NB4 (cell line): ENCODE results near the gene ZFAND3.

ENCODE experiments used
- DNase-seq: peaks from one replicate; pipeline ENCODE4 v3.0.0; 2010; ENCODE audit warnings: low read depth
- H3K4me3 ChIP-seq: one replicate; pipeline ENCODE4 v1.5.1; 2011; ENCODE audit warnings: mild to moderate bottlenecking, low read depth, low read length, moderate library complexity
- CTCF ChIP-seq: IDR thresholded peaks from one replicate; pipeline ENCODE4 v1.5.1; 2012; ENCODE audit warnings: low read depth, low read length
- MAX ChIP-seq: IDR thresholded peaks from 2 replicates; pipeline ENCODE4 v1.6.1; 2011; ENCODE audit warnings: low read depth, low read length
- MYC ChIP-seq: IDR thresholded peaks from 2 replicates; pipeline ENCODE4 v1.6.1; 2011; ENCODE audit warnings: low read depth, low read length
- POLR2A ChIP-seq: IDR thresholded peaks from 2 replicates; pipeline ENCODE4 v1.6.1; 2011; ENCODE audit warnings: mild to moderate bottlenecking; ENCODE audit not compliant: insufficient read length; ENCODE audit errors: extremely low read depth

Gene ZFAND3

GRCh38 chr6:37800703-37801604 lies 18.6 kb upstream of the ZFAND3 start:
- TF ChIP-seq MAX: no peak
- no peak for TF ChIP-seq MYC
- TF ChIP-seq CTCF: no peak
- TF ChIP-seq POLR2A: no peak
- no peak for DNase-seq
- H3K4me3 ChIP-seq: no peak overlapping the region

- DNase-seq: no peak
- TF ChIP-seq MAX: no peak
- no peak for TF ChIP-seq MYC
- TF ChIP-seq POLR2A: no peak
- TF ChIP-seq CTCF: no peak
These were observed 18.0 kb upstream of the ZFAND3 start for GRCh38 chr6:37801605-37801940.

GRCh38 chr6:37802810-37803209 lies 16.7 kb upstream of the ZFAND3 start:
- DNase-seq: peak; percentile 57

More at GRCh38 chr6:37801605-37801940, 18.0 kb upstream of the ZFAND3 start:
- no peak overlapping the region for H3K4me3 ChIP-seq

GRCh38 chr6:37804586-37804985 lies 14.9 kb upstream of the ZFAND3 start:
- H3K4me3 ChIP-seq: no peak overlapping the region
- TF ChIP-seq CTCF: no peak
- TF ChIP-seq MYC: no peak
- TF ChIP-seq POLR2A: no peak
- TF ChIP-seq MAX: no peak
- no peak for DNase-seq

More at GRCh38 chr6:37802810-37803209, 16.7 kb upstream of the ZFAND3 start:
- H3K4me3 ChIP-seq: no peak overlapping the region
- no peak for TF ChIP-seq MAX
- no peak for TF ChIP-seq MYC
- no peak for TF ChIP-seq CTCF
- no peak for TF ChIP-seq POLR2A

- DNase-seq: no peak
- no peak overlapping the region for H3K4me3 ChIP-seq
- TF ChIP-seq MAX (no peak), CTCF (no peak), MYC (no peak), POLR2A (no peak)
These were observed 13.3 kb upstream of the ZFAND3 start for GRCh38 chr6:37806213-37806612.
